Fibroblast of peridontal ligament (primary cell): Measurements from ENCODE around the gene BMP7.
"Not testable (repeated sequence)": the region's sequence is repeated elsewhere in the genome, so short reads cannot be mapped to it uniquely, and the experiment has no call there.

Experiments used
- DNase-seq: peaks from one replicate; pipeline ENCODE4 v3.0.0-alpha.2; 2010; ENCODE audit errors: extremely low read depth

BMP7 gene

GRCh38 chr20:57167971-57168701 lies 98.3 kb downstream of the BMP7 start:
- peak; percentile 16 for DNase-seq

GRCh38 chr20:57167292-57167655 lies 99.2 kb downstream of the BMP7 start:
- DNase-seq = no peak

GRCh38 chr20:57166568-57167291 lies 99.7 kb downstream of the BMP7 start:
- no peak for DNase-seq

- DNase-seq = no peak
These were observed 100.9 kb downstream of the BMP7 start for GRCh38 chr20:57165427-57166004.

- DNase-seq = no peak
These were observed 101.6 kb downstream of the BMP7 start for GRCh38 chr20:57164872-57165271.

GRCh38 chr20:57163041-57163440 lies 103.4 kb downstream of the BMP7 start:
- DNase-seq = no peak

GRCh38 chr20:57162362-57162652 lies 104.1 kb downstream of the BMP7 start:
- DNase-seq = no peak

- DNase-seq = no peak
These were observed 104.7 kb downstream of the BMP7 start for GRCh38 chr20:57161478-57162361.

- no peak for DNase-seq
These were observed 105.5 kb downstream of the BMP7 start for GRCh38 chr20:57160985-57161384.

- DNase-seq = no peak
These were observed 106.4 kb downstream of the BMP7 start for GRCh38 chr20:57159945-57160610.

GRCh38 chr20:57159193-57159851 lies 107.1 kb downstream of the BMP7 start:
- no peak for DNase-seq

- no peak for DNase-seq
These were observed 108.0 kb downstream of the BMP7 start for GRCh38 chr20:57158474-57158873.

- not testable (repeated sequence) for DNase-seq
These were observed 108.7 kb downstream of the BMP7 start for GRCh38 chr20:57157787-57158186.

- DNase-seq = no peak
These were observed 109.2 kb downstream of the BMP7 start for GRCh38 chr20:57157106-57157691.

GRCh38 chr20:57156011-57156729 lies 110.3 kb downstream of the BMP7 start:
- no peak for DNase-seq

GRCh38 chr20:57155415-57155814 lies 111.0 kb downstream of the BMP7 start:
- DNase-seq = no peak

GRCh38 chr20:57153238-57153905 lies 113.1 kb downstream of the BMP7 start:
- DNase-seq = no peak

- no peak for DNase-seq
These were observed 113.9 kb downstream of the BMP7 start for GRCh38 chr20:57152557-57152956.

- DNase-seq = no peak
These were observed 115.9 kb downstream of the BMP7 start for GRCh38 chr20:57150559-57150958.

- DNase-seq = no peak
These were observed 118.2 kb downstream of the BMP7 start for GRCh38 chr20:57148263-57148662.
